Measurements from ENCODE around the gene MRPL43. TPM values are rescaled to one million over a fixed set of nuclear protein-coding genes. Genes with fewer than 3 reads are reported as not detected.

Gene MRPL43
- total RNA-seq, 1 experiment from 2014 or later = 136 TPM

GRCh38 chr10:100942229-100942628 is 45.1 kb downstream of the MRPL43 start:
- DNase-seq (ENCODE audit: low read depth, low spot score) (no peak), ATAC-seq (no peak)
- Histone ChIP-seq H3K27ac (ENCODE audit: low read depth, low read length) (no peak overlapping the region), H3K9ac (ENCODE audit: low read length) (no peak overlapping the region), H3K79me2 (ENCODE audit: insufficient read depth, low read length) (no peaks in the 10 kb centered on the region), H3K4me2 (ENCODE audit: low read length) (no peak overlapping the region), H3K9me3 (ENCODE audit: control insufficient read depth in 1 of 2, insufficient read depth in 1 of 2, low read depth in 1 of 2, low read length in 2 of 2) (no peaks in the 10 kb centered on the region), H3K4me3 (replicated peaks in 1 of 2; ENCODE audit: low read depth in 1 of 2, low read length in 2 of 2) (no peak overlapping the region), H3K27me3 (ENCODE audit: insufficient read depth, low read length) (no peaks in the 10 kb centered on the region), H3K4me1 (ENCODE audit: control insufficient read depth in 1 of 2, insufficient read depth in 2 of 2, low read length in 2 of 2) (no peaks in the 10 kb centered on the region), H2AFZ (ENCODE audit: low read depth, low read length, poor library complexity, severe bottlenecking) (no peak overlapping the region), H4K20me1 (ENCODE audit: insufficient read depth) (no peaks in the 10 kb centered on the region), H3K9me2 (ENCODE audit: insufficient read depth) (no peaks in the 10 kb centered on the region), H3K36me3 (ENCODE audit: control insufficient read depth in 1 of 2, insufficient read depth in 2 of 2, low read length in 2 of 2) (peaks cover 52 to 68% of the 10 kb centered on the region in 2 experiments)
- BruUV-seq (replicated peaks) = no TSS peak
- intact Hi-C loops (cut with micrococcal nuclease) = no loop called here
- TF ChIP-seq JUND (IDR thresholded peaks at IDR 0.05) (no peak), EZH2 (IDR thresholded peaks at IDR 0.05) (no peak), POLR2A (IDR thresholded peaks at IDR 0.05; ENCODE audit: borderline replicate concordance, extremely low read depth, insufficient read depth, insufficient read length) (no peak), SP1 (IDR thresholded peaks at IDR 0.05; ENCODE audit: low read depth) (no peak), YY1 (IDR thresholded peaks at IDR 0.05; ENCODE audit: extremely low read depth, insufficient replicate concordance, low read depth, low read length) (no peak), SIN3A (IDR thresholded peaks at IDR 0.05; ENCODE audit: low read depth) (no peak), EGR1 (IDR thresholded peaks at IDR 0.05; ENCODE audit: low read depth) (no peak)
- ChIA-PET POLR2A (no interaction called here), CTCF (no interaction called here), RAD21 (ENCODE audit: low non-redundant PET in 1 of 2, low total read pairs in 2 of 2, uncharacterized antibody in 2 of 2, unreplicated experiment in 2 of 2) (no interaction called here)

- H3K9ac ChIP-seq (ENCODE audit: low read length) = no peak overlapping the region
- H3K4me2 ChIP-seq (ENCODE audit: low read length) = no peak overlapping the region
- ChIA-PET POLR2A (no interaction called here), CTCF (interaction anchor here (1.1 kb wide), 1 partner anchor 10 kb away, joined by 3 read pairs; no protein-coding TSS in a partner anchor), RAD21 (ENCODE audit: low non-redundant PET in 1 of 2, low total read pairs in 2 of 2, uncharacterized antibody in 2 of 2, unreplicated experiment in 2 of 2) (no interaction called here)
- H3K4me3 ChIP-seq (replicated peaks in 1 of 2; ENCODE audit: low read depth in 1 of 2, low read length in 2 of 2) = no peak overlapping the region
- no peaks in the 10 kb centered on the region for H3K9me2 ChIP-seq (ENCODE audit: insufficient read depth)
- no peaks in the 10 kb centered on the region for H3K9me3 ChIP-seq (ENCODE audit: control insufficient read depth in 1 of 2, insufficient read depth in 1 of 2, low read depth in 1 of 2, low read length in 2 of 2)
- H3K27me3 ChIP-seq (ENCODE audit: insufficient read depth, low read length) = no peaks in the 10 kb centered on the region
- peaks cover 38 to 50% of the 10 kb centered on the region in 2 experiments for H3K36me3 ChIP-seq (ENCODE audit: control insufficient read depth in 1 of 2, insufficient read depth in 2 of 2, low read length in 2 of 2)
- no peaks in the 10 kb centered on the region for H4K20me1 ChIP-seq (ENCODE audit: insufficient read depth)
- intact Hi-C loops (cut with micrococcal nuclease) = no loop called here
- no peak overlapping the region for H3K27ac ChIP-seq (ENCODE audit: low read depth, low read length)
- H2AFZ ChIP-seq (ENCODE audit: low read depth, low read length, poor library complexity, severe bottlenecking) = no peak overlapping the region
- H3K79me2 ChIP-seq (ENCODE audit: insufficient read depth, low read length) = no peaks in the 10 kb centered on the region
- DNase-seq (ENCODE audit: low read depth, low spot score) (no peak), ATAC-seq (no peak)
- H3K4me1 ChIP-seq (ENCODE audit: control insufficient read depth in 1 of 2, insufficient read depth in 2 of 2, low read length in 2 of 2) = no peaks in the 10 kb centered on the region
- BruUV-seq (replicated peaks) = no TSS peak
- TF ChIP-seq SIN3A (IDR thresholded peaks at IDR 0.05; ENCODE audit: low read depth) (no peak), EGR1 (IDR thresholded peaks at IDR 0.05; ENCODE audit: low read depth) (no peak), EZH2phosphoT487 (IDR thresholded peaks at IDR 0.05; ENCODE audit: borderline replicate concordance) (no peak), ELF1 (IDR thresholded peaks at IDR 0.05; ENCODE audit: borderline replicate concordance, low read depth) (no peak), RAD21 (IDR thresholded peaks at IDR 0.05; ENCODE audit: low read depth) (no peak), ATF3 (IDR thresholded peaks at IDR 0.05) (no peak), ZNF274 (IDR thresholded peaks at IDR 0.05; ENCODE audit: low read depth, low read length) (no peak), CBX3 (IDR thresholded peaks at IDR 0.05; ENCODE audit: low read depth) (no peak), TCF7L2 (IDR thresholded peaks at IDR 0.05; ENCODE audit: borderline replicate concordance, extremely low read depth, insufficient read depth, insufficient read length) (no peak), REST (IDR thresholded peaks at IDR 0.05; ENCODE audit: low read depth) (no peak), POLR2A (IDR thresholded peaks at IDR 0.05; ENCODE audit: borderline replicate concordance, extremely low read depth, insufficient read depth, insufficient read length) (no peak), CTCF (IDR thresholded peaks at IDR 0.05 in 2 of 3, conservative IDR thresholded peaks at IDR 0.05 in 1 of 3; ENCODE audit: borderline replicate concordance in 1 of 3, insufficient read depth in 1 of 3, low read depth in 2 of 3, low read length in 2 of 3) (no peak)
Observed at GRCh38 chr10:100939763-100940344, 47.4 kb downstream of the MRPL43 start.

Data from HCT116 (cell line).